LNCAP (cell line): ENCODE data around the gene PTPRO.

Experiments
- CTCF ChIP-seq: fragments of 450-650 bp; IDR thresholded peaks from 2 replicates; pipeline ENCODE4 v1.5.1; 2017; ENCODE audit warnings: mild to moderate bottlenecking

The PTPRO gene

GRCh38 chr12:15580431-15580830 lies 258.1 kb downstream of the PTPRO start:
- no peak for TF ChIP-seq CTCF

GRCh38 chr12:15581006-15581405 lies 258.7 kb downstream of the PTPRO start:
- no peak for TF ChIP-seq CTCF

- no peak for TF ChIP-seq CTCF
Observed at GRCh38 chr12:15583804-15584203, 261.5 kb downstream of the PTPRO start.

- peak; percentile 78 for TF ChIP-seq CTCF
Observed at GRCh38 chr12:15584366-15585041, 262.2 kb downstream of the PTPRO start.

GRCh38 chr12:15589328-15590032 lies 267.2 kb downstream of the PTPRO start:
- no peak for TF ChIP-seq CTCF

GRCh38 chr12:15590180-15590826 lies 268.0 kb downstream of the PTPRO start:
- peak; percentile 88 for TF ChIP-seq CTCF

GRCh38 chr12:15591811-15592210 lies 269.5 kb downstream of the PTPRO start:
- TF ChIP-seq CTCF: no peak
